SU-DHL-6 (cell line): ENCODE measurements around the gene PYGB.

Experiments
- H2AFZ ChIP-seq: fragments of 200-600 bp; sonication (generic); 2 replicates; pipeline ENCODE4 v1.6.1; 2014; ENCODE audit warnings: low read depth, mild to moderate bottlenecking, moderate library complexity, mixed read lengths, antibody characterized with exemption, low read length; ENCODE audit not compliant: severe bottlenecking
- H3F3A ChIP-seq: fragments of 200-600 bp; shearing (Covaris generic); 2 replicates; pipeline ENCODE4 v1.6.0; 2016; ENCODE audit warnings: antibody characterized with exemption, mild to moderate bottlenecking; ENCODE audit not compliant: insufficient read depth
- H3K27ac ChIP-seq: fragments of 200-600 bp; sonication (generic); 2 replicates; pipeline ENCODE4 v1.5.1; 2016; ENCODE audit warnings: low read depth, mild to moderate bottlenecking, low read length, moderate library complexity, mixed read lengths
- H3K27me3 ChIP-seq: fragments of 200-600 bp; sonication (generic), shearing (Covaris generic); 2 replicates; pipeline ENCODE4 v1.6.0; 2014; ENCODE audit warnings: mild to moderate bottlenecking, low read length
- H3K36me3 ChIP-seq: fragments of 200-600 bp; sonication (generic); 2 replicates; pipeline ENCODE4 v1.6.1; 2014; ENCODE audit warnings: mild to moderate bottlenecking, low read length, mixed read lengths
- H3K4me2 ChIP-seq: fragments of 300-600, 200-600 bp; shearing (Covaris generic), sonication (generic); 2 replicates; pipeline ENCODE4 v1.6.0; 2014; ENCODE audit warnings: low read length, low read depth, mild to moderate bottlenecking; ENCODE audit not compliant: poor library complexity, severe bottlenecking
- H3K4me3 ChIP-seq: fragments of 200-600 bp; sonication (generic); 2 replicates; pipeline ENCODE4 v1.5.1; 2014; ENCODE audit warnings: antibody characterized with exemption, low read length, mild to moderate bottlenecking, mixed read lengths; ENCODE audit not compliant: insufficient read depth, poor library complexity, severe bottlenecking
- H3K79me2 ChIP-seq: fragments of 200-600 bp; sonication (generic); 2 replicates; pipeline ENCODE4 v1.6.1; 2014; ENCODE audit warnings: mild to moderate bottlenecking, low read length, moderate library complexity; ENCODE audit not compliant: insufficient read depth
- H3K9ac ChIP-seq: fragments of 200-600 bp; sonication (generic); 2 replicates; pipeline ENCODE4 v1.7.0; 2014; ENCODE audit warnings: mild to moderate bottlenecking, low read length
- H3K9me2 ChIP-seq: fragments of 200-600 bp; sonication (generic); replicated peaks from 2 replicates; pipeline ENCODE4 v1.6.1; 2014; ENCODE audit warnings: low read length; ENCODE audit not compliant: insufficient read depth
- H3K9me3 ChIP-seq: fragments of 200-600 bp; sonication (generic); 2 replicates; pipeline ENCODE4 v1.6.1; 2014; ENCODE audit warnings: low read length, mixed read lengths; ENCODE audit not compliant: insufficient read depth
- H4K20me1 ChIP-seq: fragments of 200-600 bp; sonication (generic); 2 replicates; pipeline ENCODE4 v1.6.1; 2014; ENCODE audit warnings: low read depth, mild to moderate bottlenecking, antibody characterized with exemption, low read length, moderate library complexity, mixed read lengths
- EZH2phosphoT487 ChIP-seq: fragments of 200-600 bp; sonication (generic), shearing (Covaris generic); conservative IDR thresholded peaks from 2 replicates; pipeline ENCODE4 v1.6.1; 2018; ENCODE audit warnings: mild to moderate bottlenecking, antibody characterized with exemption, low read length, moderate library complexity, mixed read lengths
- TF ChIP-seq, protein P1 (sequence below): fragments of 200-600 bp; sonication (generic); IDR thresholded peaks from one replicate; pipeline ENCODE4 v1.5.1; 2017; ENCODE audit warnings: antibody characterized with exemption, mild to moderate bottlenecking, low read length, moderate library complexity; ENCODE audit not compliant: insufficient read depth, poor library complexity, severe bottlenecking

Gene PYGB

DNA sequence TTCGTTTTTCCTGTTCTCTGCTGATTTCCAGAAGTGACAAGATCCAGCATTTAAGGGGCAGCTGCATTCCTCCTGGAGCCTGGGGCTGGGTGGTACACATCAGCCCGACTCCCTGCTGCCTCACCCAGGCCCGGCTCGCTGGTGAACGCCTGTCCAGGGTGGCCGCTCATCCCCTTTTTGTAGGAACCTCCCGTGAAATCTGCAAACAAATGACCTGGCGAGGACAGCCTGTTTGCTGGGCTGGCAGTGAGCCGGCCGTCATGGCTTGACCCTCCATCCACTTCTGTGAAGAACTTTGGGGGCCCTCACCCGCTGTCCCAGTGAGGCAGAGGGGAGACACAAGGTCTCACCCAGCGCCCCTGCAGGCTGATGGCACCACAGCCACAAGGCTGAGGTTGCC lies 39.0 kb downstream of the PYGB start:
- Histone ChIP-seq H3K9me3 (no peaks in the 10 kb centered on the region), H3K4me2 (no peak overlapping the region), H3K27ac (no peak overlapping the region), H3K36me3 (no peaks in the 10 kb centered on the region), H3K9me2 (no peaks in the 10 kb centered on the region), H2AFZ (no peak overlapping the region), H3K79me2 (no peaks in the 10 kb centered on the region), H3K9ac (no peak overlapping the region), H3K4me3 (no peak overlapping the region), H3F3A (no peaks in the 10 kb centered on the region), H3K27me3 (no peaks in the 10 kb centered on the region), H4K20me1 (peaks cover 7% of the 10 kb centered on the region; the same call in 1 of the 2 replicates)
- TF ChIP-seq, protein P1, sequence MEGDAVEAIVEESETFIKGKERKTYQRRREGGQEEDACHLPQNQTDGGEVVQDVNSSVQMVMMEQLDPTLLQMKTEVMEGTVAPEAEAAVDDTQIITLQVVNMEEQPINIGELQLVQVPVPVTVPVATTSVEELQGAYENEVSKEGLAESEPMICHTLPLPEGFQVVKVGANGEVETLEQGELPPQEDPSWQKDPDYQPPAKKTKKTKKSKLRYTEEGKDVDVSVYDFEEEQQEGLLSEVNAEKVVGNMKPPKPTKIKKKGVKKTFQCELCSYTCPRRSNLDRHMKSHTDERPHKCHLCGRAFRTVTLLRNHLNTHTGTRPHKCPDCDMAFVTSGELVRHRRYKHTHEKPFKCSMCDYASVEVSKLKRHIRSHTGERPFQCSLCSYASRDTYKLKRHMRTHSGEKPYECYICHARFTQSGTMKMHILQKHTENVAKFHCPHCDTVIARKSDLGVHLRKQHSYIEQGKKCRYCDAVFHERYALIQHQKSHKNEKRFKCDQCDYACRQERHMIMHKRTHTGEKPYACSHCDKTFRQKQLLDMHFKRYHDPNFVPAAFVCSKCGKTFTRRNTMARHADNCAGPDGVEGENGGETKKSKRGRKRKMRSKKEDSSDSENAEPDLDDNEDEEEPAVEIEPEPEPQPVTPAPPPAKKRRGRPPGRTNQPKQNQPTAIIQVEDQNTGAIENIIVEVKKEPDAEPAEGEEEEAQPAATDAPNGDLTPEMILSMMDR, result no peak
- TF ChIP-seq EZH2phosphoT487, result no peak

DNA sequence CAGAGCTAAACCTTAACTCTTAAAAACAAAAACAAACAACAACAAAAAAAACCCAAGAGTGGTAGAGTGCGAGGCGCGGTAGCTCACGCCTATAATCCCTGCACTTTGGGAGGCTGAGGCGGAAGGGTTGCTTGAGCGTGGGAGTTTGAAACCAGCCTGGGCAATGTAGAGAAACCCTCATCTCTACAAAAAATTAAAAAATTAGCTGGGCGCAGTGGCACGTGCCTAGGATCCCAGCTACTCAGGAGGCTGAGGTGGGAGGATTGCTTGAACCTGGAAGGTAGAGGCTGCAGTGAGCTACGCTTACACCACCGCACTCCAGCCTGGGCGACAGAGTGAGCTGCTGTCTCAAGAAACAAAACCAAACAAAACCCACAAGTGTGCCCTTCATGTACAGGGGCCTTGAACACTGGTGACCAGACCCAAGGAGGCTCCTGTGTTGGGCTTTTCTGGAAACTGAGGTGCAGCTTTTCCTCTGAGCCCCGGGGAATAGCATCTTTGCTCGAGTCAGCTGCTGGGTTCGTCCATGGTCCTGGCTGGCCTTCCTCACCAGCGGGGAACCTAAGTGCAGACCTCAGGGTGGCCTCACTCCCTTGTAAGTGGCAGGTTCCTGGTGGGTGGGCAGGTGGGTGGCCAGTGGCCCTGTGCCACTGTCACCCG lies 39.9 kb downstream of the PYGB start:
- Histone ChIP-seq H3K79me2 (no peaks in the 10 kb centered on the region), H3K27me3 (no peaks in the 10 kb centered on the region), H3K9ac (no peak overlapping the region), H4K20me1 (no peaks in the 10 kb centered on the region), H3K9me2 (no peaks in the 10 kb centered on the region), H3K27ac (no peak overlapping the region), H3K4me3 (no peak overlapping the region), H3F3A (no peaks in the 10 kb centered on the region), H2AFZ (no peak overlapping the region), H3K9me3 (no peaks in the 10 kb centered on the region), H3K4me2 (no peak overlapping the region), H3K36me3 (no peaks in the 10 kb centered on the region)
- TF ChIP-seq EZH2phosphoT487, result no peak
- TF ChIP-seq, protein P1, result no peak

DNA sequence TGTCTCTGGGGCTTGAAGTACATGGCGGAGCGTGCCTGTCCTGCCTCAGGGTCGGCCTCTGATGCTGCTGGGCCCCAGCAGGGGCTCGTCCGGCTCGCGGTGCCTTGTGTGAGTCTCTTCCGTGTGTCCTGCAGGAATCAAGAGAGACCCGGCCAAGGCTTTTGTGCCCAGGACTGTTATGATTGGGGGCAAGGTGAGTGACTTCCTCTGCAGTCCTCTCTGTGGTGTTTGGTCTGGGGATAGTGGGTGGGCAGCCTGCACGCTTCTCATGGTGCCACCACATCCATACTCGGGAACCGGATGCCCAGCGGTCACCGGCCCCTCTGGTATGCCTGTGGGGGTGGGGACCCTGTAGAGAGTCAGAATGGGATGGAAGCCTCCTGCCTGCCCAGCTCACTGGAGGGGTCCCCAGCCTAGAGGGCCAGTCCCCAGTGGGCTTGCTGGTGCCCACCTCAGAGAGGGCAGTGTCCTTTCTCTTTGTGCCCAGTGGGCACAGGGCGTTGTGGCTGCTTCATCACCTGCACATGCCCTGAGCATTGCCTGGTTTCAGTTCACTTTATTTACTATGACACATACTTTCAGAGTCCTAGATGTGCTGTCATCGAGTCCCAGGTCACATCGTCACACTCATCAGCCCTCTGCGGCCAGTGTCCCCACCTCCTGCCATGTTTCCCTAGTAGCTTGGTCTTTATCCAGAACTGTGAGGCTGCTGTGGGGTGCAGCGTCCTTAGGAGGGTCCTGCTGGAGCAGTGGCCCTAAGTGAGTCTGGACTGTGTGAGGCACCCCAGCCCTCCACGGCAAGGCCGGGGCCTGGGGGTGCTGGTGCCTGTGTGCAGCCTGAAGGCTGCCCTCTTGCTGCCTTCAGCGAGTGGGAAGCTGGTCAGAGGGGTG lies 40.7 kb downstream of the PYGB start:
- no peak for TF ChIP-seq EZH2phosphoT487
- TF ChIP-seq, protein P1, result no peak
- Histone ChIP-seq H3K4me2 (no peak overlapping the region), H3K4me3 (no peak overlapping the region), H3K27ac (no peak overlapping the region), H3K36me3 (no peaks in the 10 kb centered on the region), H3F3A (no peaks in the 10 kb centered on the region), H2AFZ (no peak overlapping the region), H4K20me1 (no peaks in the 10 kb centered on the region), H3K9me3 (no peaks in the 10 kb centered on the region), H3K9me2 (no peaks in the 10 kb centered on the region), H3K27me3 (no peaks in the 10 kb centered on the region), H3K79me2 (no peaks in the 10 kb centered on the region), H3K9ac (no peak overlapping the region)
